ENCODE results near the gene REXO1.

DNA sequence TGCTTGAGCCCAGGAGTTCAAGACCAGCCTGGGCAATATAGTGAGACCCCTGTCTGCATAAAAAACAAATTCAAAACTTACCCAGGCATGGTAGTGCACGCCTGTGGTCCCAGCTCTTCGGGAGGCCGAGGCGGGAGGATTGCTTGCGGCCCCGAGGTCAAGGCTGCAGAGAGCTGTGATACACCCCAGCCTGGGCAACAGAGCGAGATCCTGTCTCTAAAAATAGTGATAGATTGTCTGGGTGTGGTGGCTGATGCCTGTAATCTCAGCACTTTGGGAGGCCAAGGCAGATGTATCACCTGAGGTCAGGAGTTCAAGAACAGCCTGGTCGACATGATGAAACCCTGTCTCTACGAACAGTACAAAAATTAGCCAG is 19.1 kb upstream of the REXO1 start:
- TF ChIP-seq, protein P1, sequence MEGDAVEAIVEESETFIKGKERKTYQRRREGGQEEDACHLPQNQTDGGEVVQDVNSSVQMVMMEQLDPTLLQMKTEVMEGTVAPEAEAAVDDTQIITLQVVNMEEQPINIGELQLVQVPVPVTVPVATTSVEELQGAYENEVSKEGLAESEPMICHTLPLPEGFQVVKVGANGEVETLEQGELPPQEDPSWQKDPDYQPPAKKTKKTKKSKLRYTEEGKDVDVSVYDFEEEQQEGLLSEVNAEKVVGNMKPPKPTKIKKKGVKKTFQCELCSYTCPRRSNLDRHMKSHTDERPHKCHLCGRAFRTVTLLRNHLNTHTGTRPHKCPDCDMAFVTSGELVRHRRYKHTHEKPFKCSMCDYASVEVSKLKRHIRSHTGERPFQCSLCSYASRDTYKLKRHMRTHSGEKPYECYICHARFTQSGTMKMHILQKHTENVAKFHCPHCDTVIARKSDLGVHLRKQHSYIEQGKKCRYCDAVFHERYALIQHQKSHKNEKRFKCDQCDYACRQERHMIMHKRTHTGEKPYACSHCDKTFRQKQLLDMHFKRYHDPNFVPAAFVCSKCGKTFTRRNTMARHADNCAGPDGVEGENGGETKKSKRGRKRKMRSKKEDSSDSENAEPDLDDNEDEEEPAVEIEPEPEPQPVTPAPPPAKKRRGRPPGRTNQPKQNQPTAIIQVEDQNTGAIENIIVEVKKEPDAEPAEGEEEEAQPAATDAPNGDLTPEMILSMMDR (IDR thresholded peaks at IDR 0.05; ENCODE audit: extremely low read depth in 1 of 2, insufficient read depth in 1 of 2, low read depth in 1 of 2, low read length in 2 of 2) = no peak
- TF ChIP-seq EZH2 (IDR thresholded peaks at IDR 0.05; ENCODE audit: borderline replicate concordance, low read depth, low read length, severe bottlenecking) (no peak), POLR2AphosphoS5 (IDR thresholded peaks at IDR 0.05; ENCODE audit: insufficient read depth, low read depth, low read length) (no peak)

All from endothelial cell of umbilical vein (primary cell).